SK-N-SH (cell line): ENCODE measurements around the gene AK4. TPM values are rescaled to one million over a fixed set of nuclear protein-coding genes. Genes with fewer than 3 reads are reported as not detected.

Experiments used
- CTCF ChIA-PET: fragments of 300-600, 350-600 bp; formaldehyde crosslinking; extraction: SDS; loops from one replicate; lab custom pipeline; 2021; lab: Yijun Ruan, JAX
- POLR2A ChIA-PET: fragments of 350-600 bp; sonication (Branson Sonifier 250); formaldehyde crosslinking; extraction: SDS; loops from one replicate; lab custom pipeline; 2020; ENCODE audit warnings: antibody characterized with exemption, inconsistent platforms; lab: Yijun Ruan, JAX
- DNase-seq: peaks from one replicate; pipeline ENCODE4 v3.0.0; 2012
- H2AFZ ChIP-seq: fragments of 200-600 bp; sonication (generic); 2 replicates; pipeline ENCODE4 v1.8.1; 2016; ENCODE audit warnings: antibody characterized with exemption, mild to moderate bottlenecking, low read depth
- H3F3A ChIP-seq: fragments of 200-600 bp; sonication (generic); replicated peaks from 2 replicates; pipeline ENCODE3; 2016; ENCODE audit warnings: antibody characterized with exemption, mild to moderate bottlenecking; ENCODE audit not compliant: insufficient read depth
- H3K27ac ChIP-seq, 2 experiments: fragments of 200-500 bp in 1 of 2; fragments of 200-600 bp in 1 of 2; sonication (Bioruptor generic) in 1 of 2; sonication (generic), shearing (Covaris generic) in 1 of 2; 2 replicates each; pipeline versions ENCODE4 v1.5.1 to v1.6.1; 2014 to 2016; ENCODE audit warnings: low read depth in 2 of 2, inconsistent platforms in 1 of 2, low read length in 1 of 2, mild to moderate bottlenecking in 1 of 2, mixed read lengths in 1 of 2
- H3K27me3 ChIP-seq: fragments of 200-600 bp; sonication (generic), shearing (Covaris generic); 2 replicates; pipeline ENCODE4 v1.6.1; 2016; ENCODE audit warnings: mixed run types; ENCODE audit not compliant: insufficient read depth
- H3K36me3 ChIP-seq, 2 experiments: fragments of 200-500 bp in 1 of 2; fragments of 200-600 bp in 1 of 2; sonication (Bioruptor generic) in 1 of 2; sonication (generic) in 1 of 2; replicated peaks in 1 of 2; 2 replicates each; pipeline versions ENCODE3 to v1.5.1; 2014 to 2016; ENCODE audit warnings: low read length in 1 of 2, mild to moderate bottlenecking in 1 of 2; ENCODE audit not compliant: insufficient read depth in 2 of 2, control insufficient read depth in 1 of 2
- H3K4me1 ChIP-seq, 2 experiments: fragments of 200-500 bp in 1 of 2; fragments of 200-600 bp in 1 of 2; sonication (Bioruptor generic) in 1 of 2; sonication (generic), shearing (Covaris generic) in 1 of 2; 2 replicates each; pipeline versions ENCODE4 v1.5.1 to v1.6.1; 2014 to 2016; ENCODE audit warnings: low read depth in 1 of 2, low read length in 1 of 2, mixed run types in 1 of 2; ENCODE audit not compliant: insufficient read depth in 2 of 2, control insufficient read depth in 1 of 2
- H3K4me2 ChIP-seq: fragments of 200-600 bp; sonication (generic), shearing (Covaris generic); 2 replicates; pipeline ENCODE4 v1.6.1; 2017; ENCODE audit warnings: mixed run types
- H3K4me3 ChIP-seq, 2 experiments: fragments of 200-500 bp in 1 of 2; fragments of 200-600 bp in 1 of 2; sonication (Bioruptor generic) in 1 of 2; sonication (generic), shearing (Covaris generic) in 1 of 2; 2 replicates each; pipeline versions ENCODE4 v1.5.1 to v1.8.1; 2014 to 2016; ENCODE audit warnings: low read depth in 2 of 2, inconsistent platforms in 1 of 2, low read length in 1 of 2, mild to moderate bottlenecking in 1 of 2, mixed read lengths in 1 of 2, moderate library complexity in 1 of 2
- H3K79me2 ChIP-seq: fragments of 200-600 bp; sonication (generic); 2 replicates; pipeline ENCODE4 v1.8.1; 2017; ENCODE audit warnings: mild to moderate bottlenecking; ENCODE audit not compliant: insufficient read depth
- H3K9ac ChIP-seq: fragments of 200-600 bp; sonication (generic); 2 replicates; pipeline ENCODE4 v1.6.1; 2017; ENCODE audit warnings: mixed run types
- H3K9me2 ChIP-seq: fragments of 200-600 bp; sonication (generic); 2 replicates; pipeline ENCODE4 v1.6.1; 2017; ENCODE audit warnings: mixed run types
- H3K9me3 ChIP-seq: fragments of 200-600 bp; sonication (generic); 2 replicates; pipeline ENCODE4 v1.6.1; 2017; ENCODE audit warnings: mixed run types, mild to moderate bottlenecking, moderate library complexity
- H4K20me1 ChIP-seq: fragments of 200-600 bp; sonication (generic); 2 replicates; pipeline ENCODE4 v1.6.1; 2017; ENCODE audit warnings: mild to moderate bottlenecking, mixed run types; ENCODE audit not compliant: insufficient read depth
- CHD2 ChIP-seq: fragments of 150-350 bp; IDR thresholded peaks from 2 replicates; pipeline ENCODE4 v1.6.1; 2018; ENCODE audit warnings: low read length; ENCODE audit not compliant: partially characterized antibody
- EP300 ChIP-seq, 2 experiments: IDR thresholded peaks; 2 replicates each; pipeline versions ENCODE4 v1.4.0 to v1.6.1; 2012; ENCODE audit warnings: borderline replicate concordance in 1 of 2, low read depth in 1 of 2, low read length in 1 of 2
- EZH2phosphoT487 ChIP-seq: fragments of 200-600 bp; sonication (generic); IDR thresholded peaks from 2 replicates; pipeline ENCODE4 v1.6.1; 2017; ENCODE audit warnings: low read depth, mixed run types, mild to moderate bottlenecking, antibody characterized with exemption, moderate library complexity, borderline replicate concordance
- FOXM1 ChIP-seq: IDR thresholded peaks from 2 replicates; pipeline ENCODE4 v1.4.0; 2012; ENCODE audit warnings: low read depth, mild to moderate bottlenecking
- GATA2 ChIP-seq: sonication (generic); formaldehyde crosslinking; IDR thresholded peaks from 2 replicates; pipeline ENCODE4 v1.5.0; 2020; ENCODE audit warnings: mild to moderate bottlenecking, missing genetic modification reagents
- MXI1 ChIP-seq: IDR thresholded peaks from 2 replicates; pipeline ENCODE4 v1.6.1; 2012; ENCODE audit warnings: mild to moderate bottlenecking, low read depth, low read length, improper control_type of control experiment
- NFIC ChIP-seq: IDR thresholded peaks from 2 replicates; pipeline ENCODE4 v1.4.0; 2012; ENCODE audit warnings: borderline replicate concordance
- NRF1 ChIP-seq: IDR thresholded peaks from 2 replicates; pipeline ENCODE4 v1.6.1; 2012; ENCODE audit warnings: low read depth, mild to moderate bottlenecking, low read length
- RAD21 ChIP-seq: IDR thresholded peaks from 2 replicates; pipeline ENCODE4 v1.6.1; 2012; ENCODE audit warnings: mild to moderate bottlenecking, low read length
- SMC3 ChIP-seq: IDR thresholded peaks from 2 replicates; pipeline ENCODE4 v1.6.1; 2012; ENCODE audit warnings: low read depth, low read length, improper control_type of control experiment
- TAF1 ChIP-seq: IDR thresholded peaks from 2 replicates; pipeline ENCODE4 v1.6.1; 2012; ENCODE audit warnings: low read depth, mild to moderate bottlenecking, low read length, moderate library complexity, borderline replicate concordance
- TCF12 ChIP-seq: IDR thresholded peaks from 2 replicates; pipeline ENCODE4 v1.4.0; 2012
- TEAD4 ChIP-seq: IDR thresholded peaks from 2 replicates; pipeline ENCODE4 v1.4.0; 2012; ENCODE audit warnings: mild to moderate bottlenecking, borderline replicate concordance; ENCODE audit not compliant: insufficient read depth
- YY1 ChIP-seq: IDR thresholded peaks from 2 replicates; pipeline ENCODE4 v1.4.0; 2012; ENCODE audit warnings: low read depth, mild to moderate bottlenecking
- WGBS: methylation state at CpG from one replicate; pipeline ENCODE4 v1.1.6; 2017; ENCODE audit warnings: low lambda C conversion rate; 5-methylcytosine and 5-hydroxymethylcytosine counted together
- polyA plus RNA-seq, 3 experiments: library from polyadenylated mRNA; depleted of rRNA; stranded (reverse); fragments of >200 nt; gene quantifications; 2 replicates each; pipeline ENCODE4 v1.2.3, GENCODE V29; 2012
- TF ChIP-seq, protein P1 (sequence below): IDR thresholded peaks from 2 replicates; pipeline ENCODE4 v1.6.1; 2012; ENCODE audit warnings: mild to moderate bottlenecking, low read depth, low read length, moderate library complexity
- TF ChIP-seq, protein P2 (sequence below): IDR thresholded peaks from 2 replicates; pipeline ENCODE4 v1.4.0; 2012; ENCODE audit warnings: low read depth, borderline replicate concordance
- TF ChIP-seq, protein P3 (sequence below): fragments of 150-350 bp; IDR thresholded peaks from 2 replicates; pipeline ENCODE4 v1.6.1; 2017; ENCODE audit warnings: antibody characterized with exemption, low read length, low read depth, borderline replicate concordance

The AK4 gene
- polyA plus RNA-seq, 1 of the 3 experiments (the other 2 are of a cell fraction), result 6.4 TPM

DNA sequence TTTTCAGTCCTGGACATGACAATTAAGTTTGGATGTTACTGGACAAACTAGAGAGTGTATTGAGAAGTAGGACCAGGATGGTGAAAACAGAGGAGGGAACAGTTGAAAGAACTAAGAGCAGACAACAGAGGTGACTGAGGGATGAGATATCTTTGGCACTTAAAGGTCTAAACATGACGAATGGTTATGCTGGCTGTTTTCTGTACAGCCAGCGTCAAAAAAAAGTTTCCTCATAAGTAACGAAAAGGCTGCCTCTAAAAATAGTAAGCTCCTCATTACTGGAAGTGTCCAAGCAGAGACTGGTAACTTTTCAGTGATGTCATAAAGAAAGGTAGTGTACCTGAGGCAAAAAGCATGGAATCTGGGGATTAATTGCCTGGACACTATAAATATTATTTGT lies 35.2 kb upstream of the AK4 start:
- DNase-seq, result no peak
- Histone ChIP-seq H3F3A (no peaks in the 10 kb centered on the region), H3K9me2 (no peaks in the 10 kb centered on the region), H3K27me3 (no peaks in the 10 kb centered on the region), H4K20me1 (no peaks in the 10 kb centered on the region), H3K4me1 (peaks cover 0 to 2% of the 10 kb centered on the region in 2 experiments; a peak in 1 of 4 replicates), H3K79me2 (no peaks in the 10 kb centered on the region), H3K9me3 (no peaks in the 10 kb centered on the region), H3K27ac (no peak overlapping the region), H3K4me3 (no peak overlapping the region), H3K9ac (no peak overlapping the region), H2AFZ (no peak overlapping the region), H3K4me2 (no peak overlapping the region), H3K36me3 (no peaks in the 10 kb centered on the region)
- ChIA-PET POLR2A (no interaction called here), CTCF (no interaction called here)
- WGBS, result 73% methylated on average over 3 of the region's 3 CpGs
- no peak for TF ChIP-seq TEAD4
- no peak for TF ChIP-seq NFIC
- TF ChIP-seq TCF12, result no peak
- no peak for TF ChIP-seq GATA2 (CRISPR knock-in tag)
- TF ChIP-seq TAF1, result no peak
- TF ChIP-seq EP300 (IDR thresholded peaks at IDR 0.05; ENCODE audit: borderline replicate concordance in 1 of 2, low read depth in 1 of 2, low read length in 1 of 2), result no peak
- no peak for TF ChIP-seq YY1
- no peak for TF ChIP-seq RAD21
- no peak for TF ChIP-seq FOXM1
- TF ChIP-seq, protein P1, sequence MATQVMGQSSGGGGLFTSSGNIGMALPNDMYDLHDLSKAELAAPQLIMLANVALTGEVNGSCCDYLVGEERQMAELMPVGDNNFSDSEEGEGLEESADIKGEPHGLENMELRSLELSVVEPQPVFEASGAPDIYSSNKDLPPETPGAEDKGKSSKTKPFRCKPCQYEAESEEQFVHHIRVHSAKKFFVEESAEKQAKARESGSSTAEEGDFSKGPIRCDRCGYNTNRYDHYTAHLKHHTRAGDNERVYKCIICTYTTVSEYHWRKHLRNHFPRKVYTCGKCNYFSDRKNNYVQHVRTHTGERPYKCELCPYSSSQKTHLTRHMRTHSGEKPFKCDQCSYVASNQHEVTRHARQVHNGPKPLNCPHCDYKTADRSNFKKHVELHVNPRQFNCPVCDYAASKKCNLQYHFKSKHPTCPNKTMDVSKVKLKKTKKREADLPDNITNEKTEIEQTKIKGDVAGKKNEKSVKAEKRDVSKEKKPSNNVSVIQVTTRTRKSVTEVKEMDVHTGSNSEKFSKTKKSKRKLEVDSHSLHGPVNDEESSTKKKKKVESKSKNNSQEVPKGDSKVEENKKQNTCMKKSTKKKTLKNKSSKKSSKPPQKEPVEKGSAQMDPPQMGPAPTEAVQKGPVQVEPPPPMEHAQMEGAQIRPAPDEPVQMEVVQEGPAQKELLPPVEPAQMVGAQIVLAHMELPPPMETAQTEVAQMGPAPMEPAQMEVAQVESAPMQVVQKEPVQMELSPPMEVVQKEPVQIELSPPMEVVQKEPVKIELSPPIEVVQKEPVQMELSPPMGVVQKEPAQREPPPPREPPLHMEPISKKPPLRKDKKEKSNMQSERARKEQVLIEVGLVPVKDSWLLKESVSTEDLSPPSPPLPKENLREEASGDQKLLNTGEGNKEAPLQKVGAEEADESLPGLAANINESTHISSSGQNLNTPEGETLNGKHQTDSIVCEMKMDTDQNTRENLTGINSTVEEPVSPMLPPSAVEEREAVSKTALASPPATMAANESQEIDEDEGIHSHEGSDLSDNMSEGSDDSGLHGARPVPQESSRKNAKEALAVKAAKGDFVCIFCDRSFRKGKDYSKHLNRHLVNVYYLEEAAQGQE, result no peak
- TF ChIP-seq, protein P2, sequence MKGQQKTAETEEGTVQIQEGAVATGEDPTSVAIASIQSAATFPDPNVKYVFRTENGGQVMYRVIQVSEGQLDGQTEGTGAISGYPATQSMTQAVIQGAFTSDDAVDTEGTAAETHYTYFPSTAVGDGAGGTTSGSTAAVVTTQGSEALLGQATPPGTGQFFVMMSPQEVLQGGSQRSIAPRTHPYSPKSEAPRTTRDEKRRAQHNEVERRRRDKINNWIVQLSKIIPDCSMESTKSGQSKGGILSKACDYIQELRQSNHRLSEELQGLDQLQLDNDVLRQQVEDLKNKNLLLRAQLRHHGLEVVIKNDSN, result no peak
- TF ChIP-seq MXI1, result no peak
- no peak for TF ChIP-seq EZH2phosphoT487
- TF ChIP-seq NRF1, result no peak
- TF ChIP-seq SMC3, result no peak
- no peak for TF ChIP-seq CHD2
- TF ChIP-seq, protein P3, sequence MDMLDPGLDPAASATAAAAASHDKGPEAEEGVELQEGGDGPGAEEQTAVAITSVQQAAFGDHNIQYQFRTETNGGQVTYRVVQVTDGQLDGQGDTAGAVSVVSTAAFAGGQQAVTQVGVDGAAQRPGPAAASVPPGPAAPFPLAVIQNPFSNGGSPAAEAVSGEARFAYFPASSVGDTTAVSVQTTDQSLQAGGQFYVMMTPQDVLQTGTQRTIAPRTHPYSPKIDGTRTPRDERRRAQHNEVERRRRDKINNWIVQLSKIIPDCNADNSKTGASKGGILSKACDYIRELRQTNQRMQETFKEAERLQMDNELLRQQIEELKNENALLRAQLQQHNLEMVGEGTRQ, result no peak
